ENCODE data around the gene UFM1. TPM values are rescaled to one million over a fixed set of nuclear protein-coding genes. Genes with fewer than 3 reads are reported as not detected.

The UFM1 gene
- total RNA-seq, 4 donors from 2014 or later, result 22.6 to 53.8 (median 38.9) TPM

GRCh38 chr13:38399535-38399934 lies 49.9 kb downstream of the UFM1 start:
- no peak for TF ChIP-seq POLR2A (IDR thresholded peaks at IDR 0.05)
- no peak for TF ChIP-seq CTCF (IDR thresholded peaks at IDR 0.05)
- H3K36me3 ChIP-seq, result no peaks in the 10 kb centered on the region
- no peak overlapping the region for H3K4me3 ChIP-seq
- no peak for DNase-seq
- H3K4me1 ChIP-seq, result peaks cover 0 to 3% (median 0%) of the 10 kb centered on the region in 3 donors
- H3K27ac ChIP-seq, result no peak overlapping the region
- WGBS, 2 donors, result 39 to 45% methylated on average over 2 of the region's 2 CpGs
- no peaks in the 10 kb centered on the region for H3K9me3 ChIP-seq
- intact Hi-C loops (cut with DNase I), result no loop called here
- no peaks in the 10 kb centered on the region for H3K27me3 ChIP-seq

GRCh38 chr13:38401276-38401675 lies 51.6 kb downstream of the UFM1 start:
- Histone ChIP-seq H3K4me3 (no peak overlapping the region), H3K27me3 (no peaks in the 10 kb centered on the region), H3K27ac (no peak overlapping the region), H3K36me3 (no peaks in the 10 kb centered on the region), H3K9me3 (no peaks in the 10 kb centered on the region), H3K4me1 (no peaks in the 10 kb centered on the region)
- no peak for DNase-seq
- TF ChIP-seq CTCF (IDR thresholded peaks at IDR 0.05), result no peak
- no peak for TF ChIP-seq POLR2A (IDR thresholded peaks at IDR 0.05)
- intact Hi-C loops (cut with DNase I), result no loop called here

GRCh38 chr13:38405216-38405615 lies 55.6 kb downstream of the UFM1 start:
- intact Hi-C loops (cut with DNase I), result no loop called here
- 9 to 14% methylated on average over 1 of the region's 1 CpG for WGBS, 2 donors
- TF ChIP-seq POLR2A (IDR thresholded peaks at IDR 0.05) (no peak), CTCF (IDR thresholded peaks at IDR 0.05) (no peak)

GRCh38 chr13:38409771-38410170 lies 60.1 kb downstream of the UFM1 start:
- H3K4me3 ChIP-seq, result no peak overlapping the region

More at GRCh38 chr13:38405216-38405615, 55.6 kb downstream of the UFM1 start:
- no peak for DNase-seq
- H3K27me3 ChIP-seq, result no peaks in the 10 kb centered on the region
- H3K4me1 ChIP-seq, result no peaks in the 10 kb centered on the region
- no peaks in the 10 kb centered on the region for H3K36me3 ChIP-seq
- no peak overlapping the region for H3K4me3 ChIP-seq
- H3K27ac ChIP-seq, result no peak overlapping the region
- H3K9me3 ChIP-seq, result no peaks in the 10 kb centered on the region

GRCh38 chr13:38412266-38412665 lies 62.6 kb downstream of the UFM1 start:
- Histone ChIP-seq H3K4me3 (no peak overlapping the region), H3K27me3 (no peaks in the 10 kb centered on the region), H3K27ac (no peak overlapping the region), H3K4me1 (no peaks in the 10 kb centered on the region), H3K9me3 (no peaks in the 10 kb centered on the region), H3K36me3 (no peaks in the 10 kb centered on the region)
- 14 to 39% methylated on average over 1 of the region's 1 CpG for WGBS, 2 donors
- intact Hi-C loops (cut with DNase I), result no loop called here
- no peak for DNase-seq
- TF ChIP-seq POLR2A (IDR thresholded peaks at IDR 0.05) (no peak), CTCF (IDR thresholded peaks at IDR 0.05) (no peak)

More at GRCh38 chr13:38409771-38410170, 60.1 kb downstream of the UFM1 start:
- no peak for DNase-seq
- Histone ChIP-seq H3K27me3 (no peaks in the 10 kb centered on the region), H3K9me3 (no peaks in the 10 kb centered on the region), H3K27ac (no peak overlapping the region), H3K4me1 (no peaks in the 10 kb centered on the region), H3K36me3 (no peaks in the 10 kb centered on the region)
- intact Hi-C loops (cut with DNase I), result no loop called here
- 48 to 57% methylated on average over 2 of the region's 2 CpGs for WGBS, 2 donors
- TF ChIP-seq POLR2A (IDR thresholded peaks at IDR 0.05), result no peak
- no peak for TF ChIP-seq CTCF (IDR thresholded peaks at IDR 0.05)

Measured in esophagus squamous epithelium (tissue), 5 donors.